H9 (cell line): Measurements from ENCODE around the gene RPLP1. TPM values are rescaled to one million over a fixed set of nuclear protein-coding genes. Genes with fewer than 3 reads are reported as not detected.

Source experiments
- DNase-seq: peaks from one replicate; pipeline ENCODE4 v3.0.0-alpha.2; 2017
- H2AFZ ChIP-seq: one replicate; pipeline ENCODE4 v1.6.1; 2013; ENCODE audit warnings: mild to moderate bottlenecking, low read length, control low read depth, moderate library complexity
- H2AK5ac ChIP-seq: 2 replicates; pipeline ENCODE4 v1.6.1; 2013; ENCODE audit warnings: low read length, control low read depth, mixed read lengths; ENCODE audit not compliant: insufficient read length
- H2BK120ac ChIP-seq: one replicate; pipeline ENCODE4 v1.6.1; 2013; ENCODE audit warnings: low read depth, mild to moderate bottlenecking, low read length, control low read depth, inconsistent platforms; ENCODE audit not compliant: poor library complexity, severe bottlenecking
- H2BK12ac ChIP-seq: 2 replicates; pipeline ENCODE4 v1.6.1; 2013; ENCODE audit warnings: low read length, control low read depth, mixed read lengths, low read depth; ENCODE audit not compliant: insufficient read length
- H2BK15ac ChIP-seq: 2 replicates; pipeline ENCODE4 v1.6.1; 2013; ENCODE audit warnings: low read depth, low read length, control low read depth
- H2BK20ac ChIP-seq: one replicate; pipeline ENCODE4 v1.6.1; 2013; ENCODE audit warnings: low read depth, mild to moderate bottlenecking, low read length, control low read depth, inconsistent platforms; ENCODE audit not compliant: poor library complexity, severe bottlenecking
- H2BK5ac ChIP-seq: 2 replicates; pipeline ENCODE4 v1.6.1; 2013; ENCODE audit warnings: low read length, control low read depth, mixed read lengths; ENCODE audit not compliant: insufficient read length
- H3K14ac ChIP-seq: 2 replicates; pipeline ENCODE4 v1.6.1; 2013; ENCODE audit warnings: low read length, control low read depth; ENCODE audit not compliant: insufficient read depth
- H3K18ac ChIP-seq: 2 replicates; pipeline ENCODE4 v1.6.1; 2013; ENCODE audit warnings: low read depth, mild to moderate bottlenecking, mixed read lengths, low read length, control low read depth; ENCODE audit not compliant: insufficient read length
- H3K23ac ChIP-seq: 2 replicates; pipeline ENCODE4 v1.6.1; 2013; ENCODE audit warnings: low read length, control low read depth, mixed read lengths, low read depth; ENCODE audit not compliant: insufficient read length
- H3K23me2 ChIP-seq: 2 replicates; pipeline ENCODE4 v1.6.1; 2013; ENCODE audit warnings: low read depth, mild to moderate bottlenecking, mixed read lengths, low read length, control low read depth; ENCODE audit not compliant: insufficient read length, poor library complexity, severe bottlenecking
- H3K27ac ChIP-seq: 2 replicates; pipeline ENCODE4 v1.5.1; 2013; ENCODE audit warnings: low read length, control low read depth, mixed read lengths, low read depth; ENCODE audit not compliant: insufficient read length
- H3K27me3 ChIP-seq: 2 replicates; pipeline ENCODE4 v1.6.1; 2013; ENCODE audit warnings: low read length, control low read depth, inconsistent platforms; ENCODE audit not compliant: insufficient read depth
- H3K4ac ChIP-seq: 2 replicates; pipeline ENCODE4 v1.6.1; 2013; ENCODE audit warnings: low read depth, mild to moderate bottlenecking, control low read depth, inconsistent platforms, low read length, moderate library complexity
- H3K4me1 ChIP-seq: 2 replicates; pipeline ENCODE4 v1.6.1; 2013; ENCODE audit warnings: low read length, control low read depth, inconsistent platforms; ENCODE audit not compliant: insufficient read depth
- H3K4me2 ChIP-seq: 2 replicates; pipeline ENCODE4 v1.6.1; 2013; ENCODE audit warnings: low read length, control low read depth, mixed read lengths; ENCODE audit not compliant: insufficient read length, insufficient read depth
- H3K56ac ChIP-seq: 2 replicates; pipeline ENCODE4 v1.6.1; 2013; ENCODE audit warnings: low read depth, mild to moderate bottlenecking, mixed read lengths, low read length, control low read depth; ENCODE audit not compliant: insufficient read length
- H3K79me1 ChIP-seq: 2 replicates; pipeline ENCODE4 v1.6.1; 2013; ENCODE audit warnings: low read depth, mild to moderate bottlenecking, moderate library complexity, low read length, control low read depth, inconsistent platforms; ENCODE audit not compliant: insufficient read depth, poor library complexity, severe bottlenecking
- H3K79me2 ChIP-seq: 2 replicates; pipeline ENCODE4 v1.6.1; 2013; ENCODE audit warnings: low read length, control low read depth, inconsistent platforms; ENCODE audit not compliant: insufficient read depth
- H3K9ac ChIP-seq: 2 replicates; pipeline ENCODE4 v1.6.1; 2013; ENCODE audit warnings: low read length, control low read depth, mixed read lengths; ENCODE audit not compliant: insufficient read length; ENCODE audit errors: extremely low read depth
- H3K9me3 ChIP-seq: one replicate; pipeline ENCODE4 v1.6.1; 2013; ENCODE audit warnings: low read depth, low read length, inconsistent platforms; ENCODE audit not compliant: control insufficient read depth
- H3T11ph ChIP-seq: one replicate; pipeline ENCODE4 v1.6.1; 2013; ENCODE audit warnings: mild to moderate bottlenecking, low read length, control low read depth, inconsistent platforms
- H4K20me1 ChIP-seq: one replicate; pipeline ENCODE4 v1.6.1; 2013; ENCODE audit not compliant: control insufficient read depth, insufficient read length, insufficient read depth
- H4K5ac ChIP-seq: 2 replicates; pipeline ENCODE4 v1.6.1; 2013; ENCODE audit warnings: low read depth, mild to moderate bottlenecking, mixed read lengths, low read length, control low read depth; ENCODE audit not compliant: insufficient read length
- H4K8ac ChIP-seq: replicated peaks from 2 replicates; pipeline ENCODE4 v1.6.1; 2013; ENCODE audit warnings: low read length, control low read depth, mixed read lengths, low read depth; ENCODE audit not compliant: insufficient read length
- H4K91ac ChIP-seq: 2 replicates; pipeline ENCODE4 v1.6.1; 2013; ENCODE audit warnings: low read depth, mild to moderate bottlenecking, moderate library complexity, mixed read lengths, low read length, control low read depth; ENCODE audit not compliant: insufficient read length
- H3K27ac Mint-ChIP-seq, 3 experiments: 2 replicates in 2 of 3; 3 replicates in 1 of 3; pipeline ENCODE4 v1.8.0; 2020 to 2021; ENCODE audit warnings: mixed read lengths in 3 of 3, mild to moderate bottlenecking in 1 of 3, moderate library complexity in 1 of 3
- H3K27me3 Mint-ChIP-seq: 2 replicates; pipeline ENCODE4 v1.8.0; 2021; ENCODE audit warnings: low read depth, mild to moderate bottlenecking, moderate library complexity, mixed read lengths
- H3K36me3 Mint-ChIP-seq, 3 experiments: 2 replicates in 2 of 3; 3 replicates in 1 of 3; pipeline ENCODE4 v1.8.0; 2020 to 2021; ENCODE audit warnings: low read depth in 3 of 3, mixed read lengths in 3 of 3; ENCODE audit not compliant: insufficient read depth in 1 of 3
- H3K4me1 Mint-ChIP-seq, 2 experiments: 2 replicates each; pipeline ENCODE4 v1.8.0; 2020; ENCODE audit warnings: mixed read lengths in 2 of 2
- H3K4me3 Mint-ChIP-seq, 2 experiments: 2 replicates in 1 of 2; 3 replicates in 1 of 2; pipeline ENCODE4 v1.8.0; 2020 to 2021; ENCODE audit warnings: mild to moderate bottlenecking in 2 of 2, mixed read lengths in 2 of 2, moderate library complexity in 1 of 2
- H3K9me3 Mint-ChIP-seq, 2 experiments: 2 replicates in 1 of 2; 3 replicates in 1 of 2; pipeline ENCODE4 v1.8.0; 2020; ENCODE audit warnings: mild to moderate bottlenecking in 2 of 2, mixed read lengths in 2 of 2, moderate library complexity in 1 of 2
- CTCF ChIP-seq: fragments of 200-600 bp; sonication (generic); conservative IDR thresholded peaks from 3 replicates; pipeline ENCODE4 v1.8.0; 2021; ENCODE audit warnings: antibody characterized with exemption, mild to moderate bottlenecking
- WGBS: extraction: QIAGEN DNeasy Blood & Tissue Kit; methylation state at CpG from one replicate; pipeline ENCODE4 v1.1.7; 2013; ENCODE audit warnings: missing lambda C conversion rate, low lambda C conversion rate, mixed read lengths; ENCODE audit not compliant: insufficient read length; ENCODE audit errors: extremely low coverage; 5-methylcytosine and 5-hydroxymethylcytosine counted together
- total RNA-seq: library from RNA; stranded (reverse); gene quantifications from 2 replicates; pipeline ENCODE4 v1.2.1, GENCODE V29; 2021

RPLP1 gene
- total RNA-seq, 1 experiment from 2014 or later = 1,715 TPM

GRCh38 chr15:69424001-69424400 lies 28.6 kb upstream of the RPLP1 start:
- no peak overlapping the region for H3K18ac ChIP-seq
- no peak overlapping the region for H4K91ac ChIP-seq
- no peak overlapping the region for H2BK120ac ChIP-seq
- no peak overlapping the region for H3K4ac ChIP-seq
- no peak overlapping the region for H2AFZ ChIP-seq
- no peaks in the 10 kb centered on the region for H3K9me3 ChIP-seq
- H3T11ph ChIP-seq = no peak overlapping the region
- H3K4me1 ChIP-seq = no peaks in the 10 kb centered on the region
- TF ChIP-seq CTCF = no peak
- Mint-ChIP-seq H3K27ac (no peak overlapping the region), H3K4me1 (no peaks in the 10 kb centered on the region), H3K27me3 (no peaks in the 10 kb centered on the region), H3K36me3 (peaks cover 51 to 86% (median 79%) of the 10 kb centered on the region in 3 experiments), H3K4me3 (no peak overlapping the region), H3K9me3 (no peaks in the 10 kb centered on the region)
- no peaks in the 10 kb centered on the region for H3K79me1 ChIP-seq
- H3K27me3 ChIP-seq = no peaks in the 10 kb centered on the region
- H3K9ac ChIP-seq = no peak overlapping the region
- H3K79me2 ChIP-seq = no peaks in the 10 kb centered on the region
- H4K8ac ChIP-seq = no peak overlapping the region
- H2BK12ac ChIP-seq = no peak overlapping the region
- no peak for DNase-seq
- H2BK15ac ChIP-seq = no peak overlapping the region
- no peak overlapping the region for H3K4me2 ChIP-seq
- no peak overlapping the region for H3K56ac ChIP-seq
- no peak overlapping the region for H3K23ac ChIP-seq
- H3K14ac ChIP-seq = no peak overlapping the region
- WGBS = no CpG with 5 or more reads among the region's 2 CpGs
- H2AK5ac ChIP-seq = no peak overlapping the region
- no peaks in the 10 kb centered on the region for H4K20me1 ChIP-seq
- H4K5ac ChIP-seq = no peak overlapping the region
- H2BK20ac ChIP-seq = no peak overlapping the region
- no peaks in the 10 kb centered on the region for H3K23me2 ChIP-seq
- H2BK5ac ChIP-seq = no peak overlapping the region
- H3K27ac ChIP-seq = no peak overlapping the region
